ENCODE measurements around the gene TRIP13.

DNA sequence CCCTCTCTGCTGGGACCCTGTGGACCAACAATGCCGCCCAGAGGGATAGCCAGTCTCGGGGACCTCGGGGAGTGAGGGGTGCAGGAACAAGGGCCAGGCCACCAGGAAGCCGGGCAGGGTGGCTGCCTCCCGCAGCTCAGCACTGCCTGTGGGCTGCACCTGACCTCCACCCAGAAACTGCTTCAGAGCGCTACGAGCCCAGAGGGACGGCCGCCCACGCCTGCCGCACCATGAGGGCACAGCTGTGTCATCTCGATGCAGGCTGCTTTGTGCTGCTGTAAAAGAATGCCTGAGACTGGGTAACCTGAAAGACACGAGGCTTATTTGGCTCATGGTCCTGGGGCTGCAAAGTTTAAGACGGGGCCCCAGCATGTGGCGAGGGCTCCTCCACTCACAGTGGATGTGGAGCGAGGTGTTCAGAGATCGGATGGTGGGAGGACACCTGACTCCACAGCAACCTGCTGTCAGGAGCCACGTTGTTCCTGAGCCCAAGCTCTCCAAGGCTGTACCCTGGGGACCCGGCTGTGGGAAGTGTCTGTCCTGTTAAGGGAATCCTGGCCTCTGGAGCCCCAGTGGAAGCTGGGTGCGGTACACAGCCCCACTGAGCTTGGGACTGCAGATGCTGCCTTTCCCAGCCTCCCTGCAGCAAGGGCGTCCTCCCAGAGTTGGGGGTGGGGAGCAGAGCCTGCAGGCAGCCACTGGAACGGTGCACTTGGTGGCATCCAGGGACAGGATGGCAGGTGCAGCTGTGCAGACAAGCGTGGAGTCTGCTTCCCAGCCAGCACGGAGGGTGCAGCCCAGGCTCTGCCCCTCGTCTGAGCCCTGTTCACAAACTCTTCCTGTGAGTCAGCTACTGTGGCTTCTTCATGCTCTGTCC, 30.1 kb upstream of the TRIP13 start:
- no peak; the same call in 1 of the 2 replicates for TF ChIP-seq POLR2AphosphoS5 (IDR thresholded peaks at IDR 0.05; ENCODE audit: low read depth, low read length)
- no peak for TF ChIP-seq POLR2A (IDR thresholded peaks at IDR 0.05; ENCODE audit: low read depth, low read length)
